ENCODE results near the gene SHROOM4.
A peak's percentile ranks its signal among the peaks of the same experiment; 100 is the strongest.

Gene SHROOM4

GRCh38 chrX:50813843-50814661 lies at the start of gene SHROOM4:
SHROOM4 (minus strand) TSS chrX:50814194; CDS start chrX:50814018, 176 bp downstream.
- DNase-seq: peak; percentile 88

- DNase-seq: no peak
These were observed 49.5 kb upstream of the SHROOM4 start for GRCh38 chrX:50863471-50863870.

- no peak for DNase-seq
These were observed 46.5 kb upstream of the SHROOM4 start for GRCh38 chrX:50860518-50860917.

GRCh38 chrX:50858548-50858947 lies 44.6 kb upstream of the SHROOM4 start:
- DNase-seq: no peak

- DNase-seq: no peak
These were observed 39.4 kb upstream of the SHROOM4 start for GRCh38 chrX:50853399-50853798.

GRCh38 chrX:50852524-50852923 lies 38.5 kb upstream of the SHROOM4 start:
- no peak for DNase-seq

GRCh38 chrX:50842221-50842620 lies 28.2 kb upstream of the SHROOM4 start:
- no peak for DNase-seq

GRCh38 chrX:50839730-50840129 lies 25.7 kb upstream of the SHROOM4 start:
- DNase-seq: no peak

GRCh38 chrX:50838820-50839600 lies 25.0 kb upstream of the SHROOM4 start:
- DNase-seq: no peak

- DNase-seq: no peak
These were observed 14.0 kb upstream of the SHROOM4 start for GRCh38 chrX:50827996-50828395.

- no peak for DNase-seq
These were observed 11.8 kb upstream of the SHROOM4 start for GRCh38 chrX:50825825-50826224.

GRCh38 chrX:50818986-50819385 lies 5.0 kb upstream of the SHROOM4 start:
- no peak for DNase-seq

- no peak for DNase-seq
These were observed 1.1 kb upstream of the SHROOM4 start for GRCh38 chrX:50815120-50815519.

GRCh38 chrX:50814701-50815100 lies 707 bp upstream of the SHROOM4 start:
- no peak for DNase-seq

- peak; percentile 66 for DNase-seq
These were observed 775 bp downstream of the SHROOM4 start for GRCh38 chrX:50812995-50813842.

GRCh38 chrX:50805276-50805675 lies 8.7 kb downstream of the SHROOM4 start:
- DNase-seq: no peak

- no peak for DNase-seq
These were observed 12.9 kb downstream of the SHROOM4 start for GRCh38 chrX:50801135-50801534.

- no peak for DNase-seq
These were observed 14.4 kb downstream of the SHROOM4 start for GRCh38 chrX:50799531-50799961.

GRCh38 chrX:50798783-50799182 lies 15.2 kb downstream of the SHROOM4 start:
- DNase-seq: no peak

- DNase-seq: no peak
These were observed 26.9 kb downstream of the SHROOM4 start for GRCh38 chrX:50787099-50787498.

GRCh38 chrX:50780144-50780543 lies 33.9 kb downstream of the SHROOM4 start:
- no peak for DNase-seq

- DNase-seq: no peak
These were observed 34.3 kb downstream of the SHROOM4 start for GRCh38 chrX:50779694-50780093.

- DNase-seq: no peak
These were observed 35.7 kb downstream of the SHROOM4 start for GRCh38 chrX:50778272-50778671.
